ENCODE measurements around the gene SFXN1. TPM values are rescaled to one million over a fixed set of nuclear protein-coding genes. Genes with fewer than 3 reads are reported as not detected.

SFXN1 gene
- polyA plus RNA-seq, 3 donors, result 5.8 to 10.3 (median 8.3) TPM

- no peak overlapping the region for H2AFZ ChIP-seq (ENCODE audit: insufficient read depth, low read depth, low read length, poor library complexity, severe bottlenecking)
- no peaks in the 10 kb centered on the region for H4K20me1 ChIP-seq (ENCODE audit: insufficient read depth, low read length)
- Mint-ChIP-seq H3K27ac (no peak overlapping the region), H3K36me3 (no peaks in the 10 kb centered on the region), H3K4me3 (no peak overlapping the region), H3K4me1 (peaks cover 4% of the 10 kb centered on the region), H3K27me3 (ENCODE audit: low read depth in 3 of 3) (peaks cover 12 to 18% (median 15%) of the 10 kb centered on the region in 3 donors), H3K9me3 (no peaks in the 10 kb centered on the region)
- H3K79me2 ChIP-seq (ENCODE audit: insufficient read depth, low read length), result no peaks in the 10 kb centered on the region
- H3K4me1 ChIP-seq (ENCODE audit: control insufficient read depth in 1 of 2, insufficient read depth in 2 of 2, low read length in 2 of 2), result no peaks in the 10 kb centered on the region
- no peak overlapping the region for H3K4me3 ChIP-seq (replicated peaks in 1 of 3; ENCODE audit: low read depth in 2 of 3, low read length in 3 of 3)
- H3K9ac ChIP-seq (ENCODE audit: insufficient read depth, low read length, poor library complexity, severe bottlenecking), result no peak overlapping the region
- no peak overlapping the region for H3K27ac ChIP-seq (ENCODE audit: low read depth in 1 of 2, low read length in 2 of 2)
- H3K27me3 ChIP-seq (ENCODE audit: control insufficient read depth in 2 of 2, insufficient read depth in 2 of 2, low read length in 2 of 2), result no peaks in the 10 kb centered on the region
- DNase-seq, result no peak
- no peak overlapping the region for H3K4me2 ChIP-seq (replicated peaks; ENCODE audit: extremely low read depth, low read length, poor library complexity, severe bottlenecking)
- intact Hi-C loops (cut with micrococcal nuclease), result no loop called here
- H3K36me3 ChIP-seq (replicated peaks in 1 of 2; ENCODE audit: control insufficient read depth in 1 of 2, insufficient read depth in 2 of 2, low read length in 2 of 2), result no peaks in the 10 kb centered on the region
- TF ChIP-seq CTCF (IDR thresholded peaks at IDR 0.05), result peak; percentile 15
- WGBS (ENCODE audit: insufficient coverage), result no CpG with 5 or more reads among the region's 7 CpGs
- H3K9me3 ChIP-seq (replicated peaks in 1 of 2; ENCODE audit: control insufficient read depth in 1 of 2, insufficient read depth in 1 of 2, low read length in 2 of 2), result no peaks in the 10 kb centered on the region
These were observed 18.2 kb upstream of the SFXN1 start for GRCh38 chr5:175460126-175460525.

GRCh38 chr5:175460552-175460951 is 17.8 kb upstream of the SFXN1 start:
- WGBS (ENCODE audit: insufficient coverage), result 91% methylated on average over 2 of the region's 2 CpGs

More at GRCh38 chr5:175460552-175460951, 17.8 kb upstream of the SFXN1 start:
- Mint-ChIP-seq H3K4me3 (no peak overlapping the region), H3K27ac (no peak overlapping the region), H3K27me3 (ENCODE audit: low read depth in 3 of 3) (peaks cover 12 to 20% (median 15%) of the 10 kb centered on the region in 3 donors), H3K4me1 (peaks cover 4% of the 10 kb centered on the region), H3K36me3 (no peaks in the 10 kb centered on the region), H3K9me3 (no peaks in the 10 kb centered on the region)
- no peak overlapping the region for H3K9ac ChIP-seq (ENCODE audit: insufficient read depth, low read length, poor library complexity, severe bottlenecking)
- no peaks in the 10 kb centered on the region for H3K27me3 ChIP-seq (ENCODE audit: control insufficient read depth in 2 of 2, insufficient read depth in 2 of 2, low read length in 2 of 2)
- no peaks in the 10 kb centered on the region for H3K9me3 ChIP-seq (replicated peaks in 1 of 2; ENCODE audit: control insufficient read depth in 1 of 2, insufficient read depth in 1 of 2, low read length in 2 of 2)
- no peak overlapping the region for H3K4me2 ChIP-seq (replicated peaks; ENCODE audit: extremely low read depth, low read length, poor library complexity, severe bottlenecking)
- H4K20me1 ChIP-seq (ENCODE audit: insufficient read depth, low read length), result no peaks in the 10 kb centered on the region
- H3K4me1 ChIP-seq (ENCODE audit: control insufficient read depth in 1 of 2, insufficient read depth in 2 of 2, low read length in 2 of 2), result no peaks in the 10 kb centered on the region
- TF ChIP-seq CTCF (IDR thresholded peaks at IDR 0.05), result no peak
- no peak overlapping the region for H3K27ac ChIP-seq (ENCODE audit: low read depth in 1 of 2, low read length in 2 of 2)
- H3K79me2 ChIP-seq (ENCODE audit: insufficient read depth, low read length), result no peaks in the 10 kb centered on the region
- no peak overlapping the region for H2AFZ ChIP-seq (ENCODE audit: insufficient read depth, low read depth, low read length, poor library complexity, severe bottlenecking)
- intact Hi-C loops (cut with micrococcal nuclease), result no loop called here
- no peaks in the 10 kb centered on the region for H3K36me3 ChIP-seq (replicated peaks in 1 of 2; ENCODE audit: control insufficient read depth in 1 of 2, insufficient read depth in 2 of 2, low read length in 2 of 2)
- no peak overlapping the region for H3K4me3 ChIP-seq (replicated peaks in 1 of 3; ENCODE audit: low read depth in 2 of 3, low read length in 3 of 3)
- no peak for DNase-seq

Measured in CD14-positive monocyte (primary cell).